ENCODE measurements around the gene USP38.

Gene USP38

DNA sequence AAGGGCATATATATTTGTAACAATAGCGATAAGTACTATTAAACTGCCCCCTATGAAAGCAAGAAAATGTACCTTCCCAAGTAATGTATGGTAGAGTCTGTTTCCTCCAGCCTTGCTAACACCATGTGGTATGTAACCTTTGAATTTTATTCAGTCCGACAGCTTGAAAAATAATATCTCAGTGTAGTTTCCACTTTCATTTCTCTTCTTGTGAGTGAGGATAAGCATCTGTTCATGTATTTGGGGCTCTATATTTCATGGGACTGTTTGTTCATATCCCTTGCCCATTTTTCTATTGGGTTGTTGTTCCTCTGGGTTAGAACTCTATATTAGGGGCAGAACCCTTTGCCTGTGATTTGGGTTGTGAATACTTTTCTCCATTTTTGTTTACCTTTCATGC, 58.3 kb downstream of the USP38 start:
- TF ChIP-seq, protein P1, sequence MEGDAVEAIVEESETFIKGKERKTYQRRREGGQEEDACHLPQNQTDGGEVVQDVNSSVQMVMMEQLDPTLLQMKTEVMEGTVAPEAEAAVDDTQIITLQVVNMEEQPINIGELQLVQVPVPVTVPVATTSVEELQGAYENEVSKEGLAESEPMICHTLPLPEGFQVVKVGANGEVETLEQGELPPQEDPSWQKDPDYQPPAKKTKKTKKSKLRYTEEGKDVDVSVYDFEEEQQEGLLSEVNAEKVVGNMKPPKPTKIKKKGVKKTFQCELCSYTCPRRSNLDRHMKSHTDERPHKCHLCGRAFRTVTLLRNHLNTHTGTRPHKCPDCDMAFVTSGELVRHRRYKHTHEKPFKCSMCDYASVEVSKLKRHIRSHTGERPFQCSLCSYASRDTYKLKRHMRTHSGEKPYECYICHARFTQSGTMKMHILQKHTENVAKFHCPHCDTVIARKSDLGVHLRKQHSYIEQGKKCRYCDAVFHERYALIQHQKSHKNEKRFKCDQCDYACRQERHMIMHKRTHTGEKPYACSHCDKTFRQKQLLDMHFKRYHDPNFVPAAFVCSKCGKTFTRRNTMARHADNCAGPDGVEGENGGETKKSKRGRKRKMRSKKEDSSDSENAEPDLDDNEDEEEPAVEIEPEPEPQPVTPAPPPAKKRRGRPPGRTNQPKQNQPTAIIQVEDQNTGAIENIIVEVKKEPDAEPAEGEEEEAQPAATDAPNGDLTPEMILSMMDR (IDR thresholded peaks at IDR 0.05; ENCODE audit: low read depth, low read length) = no peak
- no peak overlapping the region for H3K4me3 ChIP-seq (ENCODE audit: low read depth, low read length)
- H3K9me3 ChIP-seq = no peaks in the 10 kb centered on the region
- H3K27me3 ChIP-seq = no peaks in the 10 kb centered on the region
- H3K4me1 ChIP-seq = no peaks in the 10 kb centered on the region
- DNase-seq = no peak
- no peaks in the 10 kb centered on the region for H3K36me3 ChIP-seq

- Histone ChIP-seq H3K27me3 (no peaks in the 10 kb centered on the region), H3K9me3 (no peaks in the 10 kb centered on the region), H3K36me3 (no peaks in the 10 kb centered on the region), H3K4me3 (ENCODE audit: low read depth, low read length) (no peak overlapping the region), H3K4me1 (no peaks in the 10 kb centered on the region)
- DNase-seq = no peak
- TF ChIP-seq, protein P1 (IDR thresholded peaks at IDR 0.05; ENCODE audit: low read depth, low read length) = no peak
Observed at GRCh38 chr4:143246977-143247376, 62.3 kb downstream of the USP38 start.

DNA sequence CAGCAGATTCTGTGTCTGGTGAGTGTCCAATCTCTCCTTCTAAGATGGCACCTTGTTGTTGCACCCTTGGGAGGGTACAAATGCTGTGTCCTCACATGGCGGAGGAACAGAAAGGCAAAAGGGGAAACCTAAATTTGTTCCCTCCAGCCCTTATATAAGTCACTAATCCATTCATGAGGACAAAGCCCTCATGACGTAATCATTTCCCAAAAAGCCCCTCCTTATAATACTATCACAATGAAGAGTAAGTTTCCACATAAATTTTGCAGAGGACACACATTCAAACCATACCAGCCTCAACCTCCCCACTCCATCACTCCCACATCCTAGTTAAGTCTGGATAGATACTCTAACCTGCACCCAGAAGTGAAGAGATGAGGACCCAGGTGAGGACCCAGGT, 63.1 kb downstream of the USP38 start:
- TF ChIP-seq, protein P1 (IDR thresholded peaks at IDR 0.05; ENCODE audit: low read depth, low read length) = no peak
- H3K36me3 ChIP-seq = no peaks in the 10 kb centered on the region

GRCh38 chr4:143248827-143249226, 64.1 kb downstream of the USP38 start:
- TF ChIP-seq, protein P1 (IDR thresholded peaks at IDR 0.05; ENCODE audit: low read depth, low read length) = no peak
- DNase-seq = no peak
- H3K4me1 ChIP-seq = no peaks in the 10 kb centered on the region

More for the DNA sequence above, 63.1 kb downstream of the USP38 start:
- H3K4me1 ChIP-seq = no peaks in the 10 kb centered on the region
- H3K4me3 ChIP-seq (ENCODE audit: low read depth, low read length) = no peak overlapping the region
- H3K9me3 ChIP-seq = no peaks in the 10 kb centered on the region
- no peak for DNase-seq
- no peaks in the 10 kb centered on the region for H3K27me3 ChIP-seq

GRCh38 chr4:143250617-143251016, 65.9 kb downstream of the USP38 start:
- Histone ChIP-seq H3K27me3 (no peaks in the 10 kb centered on the region), H3K4me3 (ENCODE audit: low read depth, low read length) (no peak overlapping the region), H3K4me1 (no peaks in the 10 kb centered on the region), H3K36me3 (no peaks in the 10 kb centered on the region), H3K9me3 (no peaks in the 10 kb centered on the region)
- TF ChIP-seq, protein P1 (IDR thresholded peaks at IDR 0.05; ENCODE audit: low read depth, low read length) = no peak
- no peak for DNase-seq

More at GRCh38 chr4:143248827-143249226, 64.1 kb downstream of the USP38 start:
- Histone ChIP-seq H3K4me3 (ENCODE audit: low read depth, low read length) (no peak overlapping the region), H3K27me3 (no peaks in the 10 kb centered on the region), H3K36me3 (no peaks in the 10 kb centered on the region), H3K9me3 (no peaks in the 10 kb centered on the region)

DNA sequence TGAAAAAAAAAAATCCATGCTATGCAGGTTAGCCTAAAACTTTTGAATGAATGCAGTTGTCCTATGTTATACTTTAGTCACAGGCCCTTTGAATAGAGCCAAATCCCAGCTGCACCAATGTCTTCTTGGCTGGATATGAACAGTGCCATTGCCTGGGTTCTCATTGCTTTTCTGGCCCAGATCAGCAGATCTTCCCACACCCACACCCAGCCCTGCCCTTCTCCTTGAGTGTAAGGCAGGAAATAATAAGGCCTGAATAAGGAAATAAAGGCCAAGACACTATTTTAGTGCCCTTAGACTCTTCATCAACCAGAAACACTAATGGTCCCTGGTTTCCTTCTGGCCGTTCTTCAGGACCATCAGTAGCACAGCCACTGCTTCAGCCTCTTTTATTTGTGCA, 66.6 kb downstream of the USP38 start:
- H3K9me3 ChIP-seq = no peaks in the 10 kb centered on the region
- no peak overlapping the region for H3K4me3 ChIP-seq (ENCODE audit: low read depth, low read length)
- TF ChIP-seq, protein P1 (IDR thresholded peaks at IDR 0.05; ENCODE audit: low read depth, low read length) = no peak
- no peaks in the 10 kb centered on the region for H3K36me3 ChIP-seq
- no peaks in the 10 kb centered on the region for H3K27me3 ChIP-seq
- no peaks in the 10 kb centered on the region for H3K4me1 ChIP-seq
- no peak for DNase-seq
